Endodermal cell (in vitro differentiated cells): ENCODE measurements around the gene PTGS1. TPM values are rescaled to one million over a fixed set of nuclear protein-coding genes. Genes with fewer than 3 reads are reported as not detected.

Experiments
- DNase-seq: peaks from one replicate; pipeline ENCODE4 v3.0.0-alpha.2; 2017
- H3K27ac ChIP-seq: 2 replicates; pipeline ENCODE4 v1.5.1; 2013; ENCODE audit warnings: mild to moderate bottlenecking, low read depth, low read length, moderate library complexity
- H3K27me3 ChIP-seq: 2 replicates; pipeline ENCODE4 v1.6.1; 2013; ENCODE audit warnings: mild to moderate bottlenecking, low read length, moderate library complexity; ENCODE audit not compliant: insufficient read depth, control insufficient read depth, poor library complexity, severe bottlenecking
- H3K36me3 ChIP-seq: 2 replicates; pipeline ENCODE4 v1.7.0; 2013; ENCODE audit warnings: mild to moderate bottlenecking, low read length, moderate library complexity; ENCODE audit not compliant: control insufficient read depth, insufficient read depth
- H3K4me1 ChIP-seq: one replicate; pipeline ENCODE4 v1.7.0; 2013; ENCODE audit warnings: low read length; ENCODE audit not compliant: control insufficient read depth, insufficient read depth
- H3K4me3 ChIP-seq: 2 replicates; pipeline ENCODE4 v1.5.1; 2013; ENCODE audit warnings: mild to moderate bottlenecking, low read length, moderate library complexity
- H3K9ac ChIP-seq: 2 replicates; pipeline ENCODE4 v1.6.1; 2013; ENCODE audit warnings: mild to moderate bottlenecking, low read length, moderate library complexity; ENCODE audit not compliant: poor library complexity, severe bottlenecking; ENCODE audit errors: extremely low read depth
- H3K9me3 ChIP-seq: 2 replicates; pipeline ENCODE4 v1.6.1; 2013; ENCODE audit warnings: mild to moderate bottlenecking, low read length, moderate library complexity; ENCODE audit not compliant: control insufficient read depth
- H3K27ac Mint-ChIP-seq: 2 replicates; pipeline ENCODE4 v1.8.0; 2020; ENCODE audit warnings: mixed read lengths
- H3K27me3 Mint-ChIP-seq: 2 replicates; pipeline ENCODE4 v1.8.0; 2021; ENCODE audit warnings: mild to moderate bottlenecking, mixed read lengths; ENCODE audit not compliant: insufficient read depth
- H3K36me3 Mint-ChIP-seq: 2 replicates; pipeline ENCODE4 v1.8.0; 2020; ENCODE audit warnings: low read depth, mixed read lengths
- H3K4me1 Mint-ChIP-seq: 2 replicates; pipeline ENCODE4 v1.8.0; 2020; ENCODE audit warnings: mixed read lengths
- H3K4me3 Mint-ChIP-seq: 2 replicates; pipeline ENCODE4 v1.8.0; 2020; ENCODE audit warnings: mild to moderate bottlenecking, moderate library complexity, mixed read lengths
- H3K9me3 Mint-ChIP-seq: 2 replicates; pipeline ENCODE4 v1.8.0; 2020; ENCODE audit warnings: mild to moderate bottlenecking, mixed read lengths
- CTCF ChIP-seq: fragments of 200-600 bp; sonication (generic); conservative IDR thresholded peaks from 2 replicates; pipeline ENCODE4 v1.5.0; 2021; ENCODE audit warnings: antibody characterized with exemption, mild to moderate bottlenecking
- WGBS, 2 experiments: methylation state at CpG; one replicate each; pipeline versions ENCODE4 v1.1.5 to v1.1.7; 2013; ENCODE audit warnings: missing lambda C conversion rate in 2 of 2, mixed read lengths in 1 of 2; ENCODE audit not compliant: insufficient coverage in 1 of 2, insufficient read length in 1 of 2; 5-methylcytosine and 5-hydroxymethylcytosine counted together
- total RNA-seq, 2 donors: library from RNA; stranded (reverse); fragmentation: NEBNext Ultra II Directional in 1 of 2; extraction: Animal tissue kit (Norgen Biotek cat#: 25700) in 1 of 2; gene quantifications; 2 replicates in 1 of 2; 3 replicates in 1 of 2; pipeline ENCODE4 v1.2.1, GENCODE V29; 2021

Gene PTGS1
- total RNA-seq, 2 donors from 2014 or later = 0.84 to 1.1 TPM

- H3K36me3 ChIP-seq = no peaks in the 10 kb centered on the region
- H3K4me1 ChIP-seq = peaks cover 3% of the 10 kb centered on the region
- no peaks in the 10 kb centered on the region for H3K36me3 Mint-ChIP-seq
- no peak overlapping the region for H3K27ac Mint-ChIP-seq
- peaks cover 15% of the 10 kb centered on the region for H3K4me1 Mint-ChIP-seq
- DNase-seq = no peak
- H3K9ac ChIP-seq = no peak overlapping the region
- 91% methylated on average over 10 of the region's 10 CpGs for WGBS, 2 experiments
- TF ChIP-seq CTCF = no peak
- no peak overlapping the region for H3K27ac ChIP-seq
- peaks cover 28% of the 10 kb centered on the region for H3K27me3 Mint-ChIP-seq
- H3K4me3 Mint-ChIP-seq = no peak overlapping the region
- H3K4me3 ChIP-seq = no peak overlapping the region
- peaks cover 10% of the 10 kb centered on the region for H3K27me3 ChIP-seq
- peaks cover 2% of the 10 kb centered on the region for H3K9me3 Mint-ChIP-seq
- no peaks in the 10 kb centered on the region for H3K9me3 ChIP-seq
Measured at GRCh38 chr9:122364783-122365150, 6.1 kb upstream of the PTGS1 start.

- Mint-ChIP-seq H3K27me3 (peaks cover 32% of the 10 kb centered on the region), H3K27ac (peak overlapping the region; percentile 74), H3K36me3 (no peaks in the 10 kb centered on the region), H3K4me1 (peaks cover 18% of the 10 kb centered on the region), H3K9me3 (peaks cover 2% of the 10 kb centered on the region), H3K4me3 (peak overlapping the region; percentile 23)
- TF ChIP-seq CTCF = no peak
- Histone ChIP-seq H3K27me3 (peaks cover 24% of the 10 kb centered on the region), H3K9me3 (no peaks in the 10 kb centered on the region), H3K4me1 (peaks cover 3% of the 10 kb centered on the region), H3K36me3 (no peaks in the 10 kb centered on the region), H3K4me3 (peak overlapping the region; percentile 4), H3K27ac (no peak overlapping the region), H3K9ac (no peak overlapping the region)
- peak; percentile 47 for DNase-seq
- whole genome bisulfite sequencing, 2 experiments = 72 to 93% methylated on average over 3 to 6 of the region's 6 CpGs
Measured at GRCh38 chr9:122366074-122366660, 4.7 kb upstream of the PTGS1 start.

GRCh38 chr9:122367065-122367464 is 3.8 kb upstream of the PTGS1 start:
- no peak for TF ChIP-seq CTCF
- 92 to 100% methylated on average over 4 to 7 of the region's 7 CpGs for WGBS, 2 experiments
- H3K9me3 ChIP-seq = no peaks in the 10 kb centered on the region
- no peak overlapping the region for H3K27ac ChIP-seq
- no peak overlapping the region for H3K27ac Mint-ChIP-seq
- peaks cover 33% of the 10 kb centered on the region for H3K27me3 ChIP-seq
- peaks cover 15% of the 10 kb centered on the region for H3K4me1 Mint-ChIP-seq
- peaks cover 40% of the 10 kb centered on the region for H3K27me3 Mint-ChIP-seq
- no peaks in the 10 kb centered on the region for H3K36me3 ChIP-seq
- H3K4me3 ChIP-seq = no peak overlapping the region
- no peak overlapping the region for H3K4me3 Mint-ChIP-seq
- H3K9me3 Mint-ChIP-seq = peaks cover 2% of the 10 kb centered on the region
- no peak overlapping the region for H3K9ac ChIP-seq
- DNase-seq = no peak
- peaks cover 3% of the 10 kb centered on the region for H3K4me1 ChIP-seq
- H3K36me3 Mint-ChIP-seq = no peaks in the 10 kb centered on the region
